Measurements from ENCODE around the gene TSR2.
"Not testable (repeated sequence)": the region's sequence is repeated elsewhere in the genome, so short reads cannot be mapped to it uniquely, and the experiment has no call there.

TSR2 gene

GRCh38 chrX:54473993-54474859 is 34.0 kb downstream of the TSR2 start:
- no peak for DNase-seq

DNA sequence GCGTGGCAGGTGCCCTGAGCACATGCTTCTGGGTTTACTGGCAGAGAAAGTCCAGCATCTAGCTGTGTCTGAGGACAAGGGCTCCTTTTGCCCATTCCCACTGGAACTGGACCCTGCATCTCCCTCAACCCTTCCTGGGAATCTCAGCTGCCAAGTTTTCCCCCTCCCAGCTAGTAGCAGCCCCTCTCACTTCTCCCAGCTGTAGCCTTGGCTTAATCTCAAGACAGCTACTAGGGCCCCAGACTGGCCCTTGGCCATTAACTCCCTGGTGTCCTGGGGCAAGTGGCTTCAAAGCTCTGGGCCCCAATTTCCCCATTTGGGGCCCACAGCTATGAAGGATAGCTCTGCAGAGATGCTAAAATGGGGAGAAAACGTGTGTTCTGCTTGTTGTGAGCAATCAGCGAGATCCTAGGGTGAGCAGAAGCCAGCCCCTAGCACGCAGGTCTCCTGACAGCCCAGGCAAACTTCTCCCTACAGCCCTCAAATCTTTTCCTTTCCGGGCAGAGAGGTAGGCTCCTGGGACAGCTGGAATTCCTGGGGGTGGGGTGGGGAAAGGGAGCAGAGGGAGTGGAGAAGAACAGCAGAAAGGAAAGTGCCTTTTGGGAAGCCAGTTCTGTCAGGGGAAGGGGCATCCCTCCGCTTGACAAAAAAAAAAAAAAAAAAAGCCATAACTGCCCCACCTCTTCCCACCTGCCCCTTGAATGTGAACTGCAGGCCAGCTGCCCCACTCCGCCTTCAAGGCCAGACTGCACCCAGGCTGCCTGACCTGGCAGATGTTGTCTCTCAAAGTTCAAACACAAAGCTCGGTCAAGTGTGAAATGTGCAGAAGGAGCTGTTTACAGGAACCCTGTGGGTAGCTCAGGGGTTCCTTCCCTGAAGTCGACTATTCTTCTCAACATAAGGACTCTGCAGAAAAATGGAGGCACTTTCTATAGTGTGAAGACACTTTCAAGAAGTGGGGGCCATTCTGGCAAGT is 39.2 kb downstream of the TSR2 start:
- no peak for DNase-seq

DNA sequence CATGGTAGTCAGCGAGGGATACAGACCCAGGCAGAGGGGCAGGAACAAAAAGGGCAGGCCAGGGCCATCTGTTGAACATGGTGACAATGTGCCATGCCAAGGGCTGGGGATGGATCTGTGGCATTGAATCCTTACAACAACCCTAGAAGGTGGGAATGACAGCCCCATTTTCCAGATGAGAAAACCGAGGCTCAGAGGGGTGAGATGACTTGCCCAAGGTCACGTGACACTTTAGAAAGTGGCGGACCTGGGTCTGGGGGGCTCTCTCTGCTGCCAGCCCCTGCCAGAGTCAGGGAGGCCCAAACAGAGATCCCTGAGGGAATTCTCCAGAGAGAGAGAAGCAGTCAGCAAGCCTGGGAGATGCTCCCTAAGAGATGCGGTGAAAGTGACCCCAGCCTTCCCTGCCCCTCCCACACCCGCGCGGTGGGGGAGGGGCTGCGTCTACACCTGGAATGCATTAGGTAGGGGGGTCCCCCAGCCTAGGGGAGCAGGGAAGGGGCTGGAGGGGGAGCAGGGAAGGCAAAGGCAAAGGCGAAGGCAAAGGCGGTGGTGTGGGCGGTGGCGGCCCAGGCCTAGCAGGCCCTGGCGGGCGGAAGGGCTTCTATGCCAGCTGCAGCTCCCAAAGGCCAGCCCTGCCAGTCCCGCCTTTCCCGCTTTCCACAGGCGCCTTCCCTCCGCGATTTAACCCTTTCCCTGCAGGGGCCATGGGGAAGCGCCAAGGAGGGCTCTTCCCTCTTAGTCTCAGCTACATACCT is 42.8 kb downstream of the TSR2 start:
- no peak for DNase-seq

- DNase-seq = no peak
These were observed 43.7 kb downstream of the TSR2 start for GRCh38 chrX:54483946-54484345.

DNA sequence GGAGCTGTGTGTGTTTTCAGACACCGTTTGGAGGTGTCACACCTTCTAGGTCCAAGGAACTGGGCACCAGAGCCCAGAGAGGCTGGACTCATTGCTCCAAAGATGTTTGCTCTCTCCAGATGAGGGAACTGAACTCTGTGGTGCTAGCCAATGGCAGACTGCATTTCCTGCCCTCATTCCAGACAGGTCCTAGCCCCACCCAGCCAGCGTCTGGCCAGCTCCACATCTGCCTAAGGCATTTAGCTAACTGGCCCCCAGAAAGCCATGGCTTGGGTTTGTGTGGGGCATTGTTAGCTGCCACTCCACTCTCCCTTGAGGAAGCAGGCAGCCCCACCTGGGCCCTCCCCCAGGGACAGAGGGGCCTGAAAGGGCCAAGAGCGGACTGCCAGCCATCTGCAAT is 44.5 kb downstream of the TSR2 start:
- DNase-seq = no peak

- DNase-seq = not testable (repeated sequence)
These were observed 49.6 kb downstream of the TSR2 start for GRCh38 chrX:54489819-54490218.

- no peak for DNase-seq
These were observed 52.1 kb downstream of the TSR2 start for GRCh38 chrX:54492340-54492739.

GRCh38 chrX:54494166-54494988 is 54.2 kb downstream of the TSR2 start:
- DNase-seq = no peak
